Hippocampal formation (tissue), 2 donors: ENCODE data around the gene ALOXE3.
"Not testable (repeated sequence)": the region's sequence is repeated elsewhere in the genome, so short reads cannot be mapped to it uniquely, and the experiment has no call there.

Source experiments
- DNase-seq, 2 donors: peaks; one replicate each; lab custom pipeline; 2025; lab: John Stamatoyannopoulos, UW

ALOXE3 gene

DNA sequence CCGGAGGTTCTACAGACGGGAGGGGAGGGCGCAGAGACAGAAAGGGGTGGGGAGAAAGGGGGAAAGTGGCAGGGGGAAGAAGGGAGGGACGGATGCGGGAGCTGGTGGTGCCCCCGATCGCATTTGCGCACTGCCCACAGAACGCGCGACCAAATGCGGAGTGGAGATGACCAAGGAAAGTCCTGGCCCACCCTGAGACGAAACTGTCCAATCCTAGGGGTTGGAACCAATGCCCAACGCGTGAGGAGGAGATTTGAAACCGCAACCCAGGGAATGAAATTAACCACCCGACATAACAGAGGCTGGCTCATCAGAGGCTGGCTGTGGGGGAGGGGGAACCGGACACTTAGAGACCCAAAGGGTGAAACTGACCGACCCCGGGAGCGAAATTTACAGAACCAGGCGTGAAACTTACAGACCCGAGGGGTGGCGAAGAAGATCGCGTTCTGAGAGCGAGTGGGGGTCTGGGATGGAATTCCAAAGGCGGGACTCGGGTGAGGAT, 4.2 kb upstream of the ALOXE3 start:
- DNase-seq: no peak

DNA sequence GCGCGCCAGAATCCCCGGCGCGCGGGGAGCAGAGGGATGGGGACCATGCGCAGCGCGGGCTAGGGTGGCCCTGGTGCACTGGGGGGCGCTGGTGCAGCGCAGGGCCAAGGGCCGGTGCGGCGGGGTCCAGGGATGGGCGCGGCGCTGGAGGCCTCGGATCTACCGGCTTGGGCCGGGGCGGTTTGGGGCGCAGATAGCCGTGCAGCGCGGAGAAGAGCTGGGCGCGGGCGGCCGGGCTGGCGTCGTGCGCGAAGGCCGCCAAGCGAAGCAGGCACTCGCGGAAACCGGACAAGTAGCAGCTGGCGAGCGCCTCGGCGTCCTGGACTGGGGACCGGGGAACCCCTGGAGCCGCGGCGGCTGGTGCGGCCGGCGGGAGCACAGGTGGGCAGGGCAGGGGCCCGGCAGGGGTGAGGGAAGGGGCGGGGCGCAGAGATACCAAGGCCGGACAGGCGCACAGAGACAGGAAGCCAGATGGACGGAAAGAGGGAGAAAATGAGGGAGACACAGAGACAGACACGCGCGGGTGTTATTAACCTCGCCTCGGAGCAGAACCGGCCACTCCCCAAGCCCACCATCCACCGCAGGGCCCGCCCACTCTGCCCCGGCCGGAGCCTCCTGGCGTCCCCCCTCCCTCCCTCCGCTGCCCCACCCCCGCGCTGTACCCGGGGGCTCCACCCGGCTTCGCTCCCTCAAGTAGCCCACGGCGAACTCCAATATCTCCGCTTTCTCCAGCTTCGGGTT, 3.5 kb upstream of the ALOXE3 start:
- peak; percentile 68 to 74 for DNase-seq

DNA sequence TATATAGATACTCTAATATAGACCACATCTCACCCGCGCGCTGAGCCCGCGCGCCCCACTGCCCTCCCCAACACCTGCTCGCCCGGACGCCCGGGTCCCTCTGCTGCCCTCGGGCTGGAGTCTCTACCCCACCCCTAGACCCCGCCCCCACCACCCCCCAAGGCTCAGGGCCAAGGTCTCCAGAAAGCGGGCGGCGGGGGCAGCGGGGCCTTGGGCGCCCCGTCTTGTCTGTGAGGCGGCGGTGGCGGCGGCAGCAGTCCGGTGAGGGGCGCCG, 3.0 kb upstream of the ALOXE3 start:
- DNase-seq: no peak

DNA sequence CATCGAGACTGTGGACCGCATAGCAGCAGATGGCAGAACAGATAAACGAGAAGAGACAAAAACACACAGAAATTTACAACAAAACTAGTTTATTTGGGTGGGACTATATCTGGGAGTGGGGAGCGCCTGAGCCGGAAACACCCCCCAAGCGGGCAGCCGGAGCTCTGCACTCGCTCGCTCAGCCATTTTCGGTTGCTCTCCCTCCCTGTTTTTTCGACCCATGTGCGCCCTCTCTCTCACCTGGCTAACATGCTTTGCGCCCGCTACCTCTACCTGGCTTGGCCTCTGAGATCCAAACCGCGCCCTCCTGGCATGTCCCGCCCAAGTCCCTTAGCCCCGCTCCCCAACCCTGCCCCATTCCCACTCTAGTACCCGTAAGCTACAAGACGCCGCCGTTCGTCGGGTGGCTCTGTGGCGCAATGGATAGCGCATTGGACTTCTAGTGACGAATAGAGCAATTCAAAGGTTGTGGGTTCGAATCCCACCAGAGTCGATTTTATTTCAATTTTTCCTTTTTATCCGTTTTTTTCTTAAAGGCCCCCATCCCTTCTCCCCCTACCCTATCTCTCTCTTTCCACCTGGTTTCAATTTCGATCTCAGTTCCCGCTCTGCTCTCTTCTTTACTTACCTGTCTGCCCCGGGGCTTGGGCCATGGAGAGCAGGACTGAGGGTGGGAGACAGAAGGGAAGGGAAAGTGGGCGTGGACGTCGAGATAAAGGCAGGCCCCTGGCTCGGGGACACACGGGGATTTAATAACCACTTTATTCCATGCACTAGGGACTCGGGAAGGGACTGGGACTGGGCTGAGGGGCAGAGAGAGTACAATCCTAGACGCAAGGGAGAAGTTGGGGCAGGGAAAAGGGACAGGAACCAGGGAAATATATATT, 2.4 kb upstream of the ALOXE3 start:
- peak in 1 of 2 donors; percentile 33 for DNase-seq

DNA sequence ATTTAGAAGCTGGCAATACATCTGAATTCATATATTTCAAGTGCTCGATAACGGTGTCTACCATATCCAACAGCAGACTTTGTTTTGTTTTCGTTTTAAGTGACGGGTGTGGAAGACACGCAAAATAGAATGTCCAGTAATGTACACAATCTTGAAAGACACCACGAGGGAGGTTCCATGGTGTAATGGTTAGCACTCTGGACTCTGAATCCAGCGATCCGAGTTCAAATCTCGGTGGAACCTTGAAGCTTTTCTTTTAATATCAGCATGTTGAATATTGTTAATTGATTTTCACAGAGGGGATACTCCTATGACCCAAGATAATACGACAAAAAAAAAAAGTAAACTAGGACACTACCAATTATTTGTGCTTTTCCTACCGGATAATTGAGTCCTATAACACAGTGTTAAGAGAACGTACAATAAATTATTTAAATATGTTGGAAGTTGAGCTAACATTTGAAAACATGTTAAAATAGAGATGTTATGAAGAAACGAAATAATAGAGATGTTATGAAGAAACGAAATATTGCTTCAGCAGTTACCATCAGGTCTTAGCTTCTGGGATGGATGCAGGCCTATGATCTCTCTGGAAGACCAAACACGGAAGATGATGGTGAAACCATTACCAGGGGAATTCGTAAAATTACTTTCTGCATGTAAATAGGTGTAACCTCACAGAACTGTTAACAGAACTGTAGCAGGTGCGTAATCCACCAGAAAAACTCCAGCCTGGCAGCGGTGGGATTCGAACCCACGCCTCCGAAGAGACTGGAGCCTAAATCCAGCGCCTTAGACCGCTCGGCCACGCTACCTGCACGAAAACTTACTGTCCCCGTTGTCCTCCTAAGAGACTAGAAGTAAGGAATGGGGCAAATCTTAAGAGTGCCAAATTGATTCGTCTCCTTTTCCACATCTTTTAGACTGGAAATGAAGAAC, 1.5 kb upstream of the ALOXE3 start:
- DNase-seq: peak; percentile 75 to 83

DNA sequence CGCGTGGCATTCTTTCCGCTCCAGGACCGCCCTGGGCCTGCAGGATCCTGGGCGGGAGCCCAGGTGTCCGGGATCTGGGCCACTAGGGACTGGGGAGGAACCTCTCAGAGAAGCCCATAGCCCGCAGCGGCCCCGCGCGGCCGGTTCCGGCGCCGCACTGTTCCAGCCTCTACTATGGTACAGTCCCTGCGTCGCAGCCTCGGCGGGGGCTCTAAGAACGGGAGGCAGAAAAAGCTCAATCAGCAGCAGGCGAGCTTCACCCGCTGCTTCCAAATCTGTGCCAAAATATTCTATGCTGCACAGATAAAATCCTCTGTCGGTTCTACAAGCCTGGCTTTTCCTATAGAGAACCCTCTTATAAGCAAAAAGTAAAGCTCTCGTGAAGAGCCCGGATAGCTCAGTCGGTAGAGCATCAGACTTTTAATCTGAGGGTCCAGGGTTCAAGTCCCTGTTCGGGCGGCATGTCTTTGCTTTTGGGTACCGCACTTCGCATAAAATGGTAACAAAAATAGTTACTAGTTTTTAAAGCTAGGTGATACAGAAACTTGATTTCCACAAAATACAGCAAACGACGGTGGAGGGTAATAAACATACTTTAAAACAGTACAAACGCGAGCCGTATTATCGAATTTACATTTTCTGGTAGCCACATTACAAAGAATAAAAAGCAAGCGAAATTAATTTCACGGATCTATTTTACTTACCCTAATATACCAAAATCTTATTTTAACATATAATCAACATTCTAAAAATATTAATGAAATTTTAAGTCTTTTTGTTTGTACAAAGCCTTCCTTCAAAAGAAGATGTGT, 661 bp upstream of the ALOXE3 start:
- DNase-seq: peak; percentile 74 to 83

DNA sequence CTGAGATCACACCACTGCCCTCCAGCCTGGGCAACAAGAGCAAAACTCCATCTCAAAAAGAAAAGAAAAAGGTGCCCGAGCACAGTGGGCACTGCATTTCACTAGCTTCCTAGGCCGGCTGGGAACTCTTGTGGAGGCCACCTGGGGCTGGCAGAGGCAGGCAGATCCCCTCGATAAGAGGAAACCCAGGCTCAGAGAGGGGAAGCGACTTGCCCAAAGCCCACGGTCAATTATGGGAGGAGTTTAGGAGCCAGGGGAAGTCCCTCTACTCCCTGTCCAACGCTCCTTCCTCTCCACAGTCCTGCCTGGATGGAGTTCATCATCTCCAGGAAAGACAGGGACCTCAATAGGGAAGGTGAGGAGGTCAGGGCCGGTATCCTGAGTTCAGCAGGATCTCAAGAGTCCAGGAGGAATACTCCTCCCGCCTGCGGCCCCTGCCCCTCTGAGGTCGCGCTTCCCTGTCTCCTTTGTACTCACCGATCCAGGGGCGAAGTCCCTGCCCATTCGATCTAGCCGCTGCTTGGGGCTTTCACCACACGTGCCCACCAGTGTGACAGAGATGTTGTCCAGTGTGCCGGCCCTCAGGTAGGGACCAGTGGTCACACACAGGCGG, 841 bp downstream of the ALOXE3 start:
- no peak for DNase-seq

DNA sequence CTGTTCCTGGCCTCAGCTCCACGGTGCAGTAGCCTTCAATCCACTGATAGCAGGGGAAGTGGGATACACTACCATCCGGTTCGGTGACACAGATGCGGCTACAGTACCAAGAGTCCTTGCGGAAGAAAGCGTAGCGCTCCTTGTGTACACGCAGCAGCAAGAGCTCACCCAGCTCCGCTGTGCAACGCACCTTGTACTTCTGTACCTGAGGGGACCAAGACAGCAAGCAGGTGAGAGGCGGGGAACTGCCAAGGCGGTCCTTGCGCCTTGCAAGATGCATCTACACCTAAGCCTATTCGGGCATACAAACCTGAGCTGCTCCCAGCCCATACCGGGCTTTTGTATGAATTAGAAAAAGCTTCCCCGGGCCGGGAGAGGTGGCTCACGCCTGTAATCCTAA, 1.5 kb downstream of the ALOXE3 start:
- no peak for DNase-seq

DNA sequence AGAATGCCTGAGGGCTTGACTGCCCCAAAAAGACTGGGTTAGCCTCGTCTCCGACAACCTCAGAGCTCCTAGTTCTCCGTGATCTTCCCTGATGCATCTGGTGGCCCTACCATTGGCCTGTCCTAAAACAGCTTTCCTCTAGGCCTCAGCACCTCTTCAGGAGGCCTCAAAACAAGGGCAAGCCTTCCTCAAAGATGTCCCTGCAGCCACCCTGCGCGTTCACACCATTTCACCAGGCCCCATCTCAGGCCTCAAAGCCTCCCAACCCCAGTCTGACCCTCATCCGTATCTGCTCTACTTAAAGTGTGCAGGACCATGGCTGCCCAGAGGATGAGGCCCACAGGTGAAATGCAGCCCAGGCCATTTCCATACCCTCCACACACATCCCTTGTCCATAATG, 7.4 kb downstream of the ALOXE3 start:
- DNase-seq: no peak

DNA sequence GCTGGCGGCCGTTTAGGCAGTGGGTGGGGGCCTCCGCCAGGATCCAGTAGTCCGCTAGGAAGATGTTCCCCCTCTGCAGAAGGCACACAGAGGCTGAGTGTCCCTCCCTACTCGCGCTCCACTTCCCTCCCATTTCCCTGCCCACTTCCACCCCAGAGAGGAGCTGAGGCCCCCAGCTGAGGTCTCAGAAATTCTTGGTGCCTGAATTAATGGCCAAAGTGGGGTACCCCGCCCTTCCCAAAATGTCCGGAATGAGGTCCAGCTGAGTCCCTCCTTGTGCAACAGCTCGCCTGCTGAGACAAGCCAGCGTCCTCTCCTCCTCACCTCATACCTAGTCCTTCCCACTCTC, 7.9 kb downstream of the ALOXE3 start:
- DNase-seq: no peak

DNA sequence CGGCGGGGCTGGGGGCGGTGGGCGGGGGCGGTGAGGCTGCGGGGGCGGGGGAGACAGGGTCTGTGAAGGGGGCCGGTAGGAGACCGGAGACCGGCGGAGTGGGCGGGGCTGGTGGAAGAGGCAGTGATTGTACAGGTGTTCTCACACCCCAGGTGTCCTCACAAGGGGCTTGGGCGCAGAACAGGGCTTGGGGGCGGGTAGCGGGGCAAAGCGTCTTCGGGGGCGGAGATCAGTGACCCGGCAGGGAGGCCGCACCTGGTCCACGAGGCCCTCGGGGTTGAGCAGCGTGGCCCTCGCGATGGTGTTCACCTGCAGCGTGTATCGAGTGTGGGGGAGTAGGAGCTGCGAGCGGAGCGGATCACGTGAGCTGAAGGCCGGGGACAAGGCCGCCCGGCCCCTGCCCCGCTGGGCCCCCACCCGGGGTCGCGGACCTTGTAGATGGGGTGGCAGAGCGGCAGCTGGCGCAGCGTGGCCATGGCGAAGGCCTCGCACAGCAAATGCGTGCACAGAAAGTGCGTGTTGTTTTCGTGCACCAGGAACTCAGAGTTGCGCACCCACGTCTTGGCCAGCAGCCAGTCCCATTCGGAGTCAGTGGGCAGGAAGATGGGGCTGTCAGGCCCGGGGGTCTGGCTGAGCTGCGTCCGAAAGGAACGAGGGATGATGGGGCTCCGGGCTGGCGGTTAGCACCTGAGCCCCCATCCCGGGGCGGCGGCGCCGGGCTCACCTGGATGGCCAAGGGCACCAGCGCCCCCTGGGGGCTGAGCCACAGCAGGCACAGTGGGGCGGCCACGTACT, 8.5 kb downstream of the ALOXE3 start:
- DNase-seq: no peak

DNA sequence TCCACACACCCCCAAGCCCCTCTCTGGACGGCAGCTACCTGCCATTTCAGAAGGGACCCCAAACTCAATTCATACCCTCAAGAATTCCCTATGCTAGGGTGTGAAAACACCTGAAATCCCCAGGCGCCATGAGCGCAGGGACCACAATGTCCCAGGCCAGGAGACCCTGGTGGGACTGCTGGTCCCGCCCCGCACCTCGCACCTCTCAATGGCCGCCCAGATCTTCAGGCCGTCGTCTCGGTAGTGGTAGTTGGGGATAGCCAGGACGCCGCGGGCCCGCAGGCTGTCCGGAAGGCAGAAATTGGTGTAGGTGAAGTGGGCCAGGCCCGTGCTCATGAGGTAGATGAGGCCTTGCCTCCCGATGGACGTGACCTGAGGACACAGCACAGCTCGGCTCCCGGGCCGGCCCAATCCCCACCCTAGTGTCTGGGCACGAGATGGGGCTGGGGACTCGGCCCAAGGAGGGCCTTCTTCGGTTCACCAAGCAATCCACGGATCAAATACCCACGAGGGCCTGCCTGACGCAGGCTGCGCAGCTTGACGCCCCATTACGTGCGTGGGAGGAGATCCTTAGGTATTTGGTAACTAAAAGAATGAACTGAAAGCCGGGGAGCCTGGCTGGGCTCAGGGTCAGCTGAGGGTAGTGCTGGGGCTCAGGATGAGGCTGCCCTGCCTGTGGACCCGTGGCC, 9.2 kb downstream of the ALOXE3 start:
- DNase-seq: no peak

DNA sequence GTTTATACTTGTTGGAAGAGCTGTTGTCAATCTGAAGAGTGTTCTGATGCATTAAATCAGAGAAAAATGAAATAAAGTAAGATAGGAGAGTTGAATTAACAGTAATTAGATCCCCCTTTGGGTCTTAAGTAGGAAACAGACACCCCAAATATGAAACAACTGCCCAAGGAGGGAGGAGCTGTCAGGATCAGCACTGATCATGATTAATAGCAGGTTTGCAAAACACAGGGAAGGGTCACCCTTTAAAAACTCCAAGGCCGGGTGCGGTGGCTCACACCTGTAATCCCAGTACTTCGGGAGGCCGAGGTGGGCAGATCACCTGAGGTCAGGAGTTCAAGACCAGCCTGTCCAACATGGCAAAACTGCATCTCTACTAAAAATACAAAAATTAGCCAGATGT, 11.3 kb downstream of the ALOXE3 start:
- DNase-seq: not testable (repeated sequence)

DNA sequence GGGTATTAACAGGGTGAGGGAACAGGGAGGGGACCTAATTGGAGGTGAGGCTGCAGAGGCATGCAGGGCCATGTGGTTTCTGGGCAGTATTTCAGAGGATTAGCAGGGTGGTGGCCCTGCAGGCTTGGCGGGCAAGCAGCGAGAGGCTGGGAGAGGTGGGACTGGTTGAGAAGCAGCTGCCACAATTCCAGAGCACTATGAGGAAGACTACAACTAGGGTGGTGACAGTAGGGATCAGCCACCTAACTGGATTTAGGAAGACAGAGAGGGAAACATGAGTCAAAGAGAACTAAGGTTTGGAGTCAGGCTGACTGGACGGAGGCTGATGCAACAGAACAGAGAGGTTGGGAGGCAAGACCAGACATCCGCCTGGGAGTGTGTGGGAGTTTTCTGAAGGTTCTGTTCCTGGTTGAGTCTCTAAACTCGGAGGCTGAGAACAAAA, 12.3 kb downstream of the ALOXE3 start:
- no peak for DNase-seq

DNA sequence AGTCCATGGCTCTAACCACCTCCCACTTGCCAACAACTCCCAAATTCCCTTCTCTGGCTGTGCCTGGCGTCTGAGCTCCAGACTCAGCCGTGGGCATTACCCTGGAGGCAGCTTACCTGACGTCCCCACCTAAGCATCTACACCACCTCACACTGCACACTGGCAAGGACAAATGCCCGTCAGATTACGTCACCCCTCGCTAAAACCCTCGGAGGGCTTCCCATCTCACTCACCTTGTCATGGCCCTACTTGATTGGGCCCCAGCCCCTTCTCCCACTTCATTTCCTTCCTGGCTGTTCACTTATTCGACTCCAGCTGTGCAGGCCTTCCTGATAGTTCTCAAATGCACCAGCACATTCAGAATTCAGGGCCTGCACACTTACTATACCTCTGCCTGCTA, 13.4 kb downstream of the ALOXE3 start:
- no peak for DNase-seq

DNA sequence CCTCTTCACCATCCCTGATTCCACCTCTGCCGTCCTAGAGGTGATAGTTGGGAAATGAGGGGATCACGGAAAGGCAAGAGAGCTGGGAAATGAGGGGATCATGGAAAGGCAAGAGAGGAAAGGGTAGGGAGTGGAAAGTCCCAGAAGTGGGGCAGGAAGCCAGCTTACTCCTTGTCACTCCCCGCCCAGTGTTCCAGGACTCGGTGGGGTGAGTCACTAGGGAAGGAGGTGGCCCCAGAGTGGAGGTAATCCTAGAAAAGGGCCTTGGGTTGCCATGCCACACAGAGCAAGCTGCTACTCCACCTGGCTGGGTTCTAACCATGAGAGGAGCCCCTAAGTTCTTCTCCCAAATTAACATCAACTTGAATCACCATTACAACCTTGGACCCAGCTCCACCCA, 14.8 kb downstream of the ALOXE3 start:
- DNase-seq: no peak

DNA sequence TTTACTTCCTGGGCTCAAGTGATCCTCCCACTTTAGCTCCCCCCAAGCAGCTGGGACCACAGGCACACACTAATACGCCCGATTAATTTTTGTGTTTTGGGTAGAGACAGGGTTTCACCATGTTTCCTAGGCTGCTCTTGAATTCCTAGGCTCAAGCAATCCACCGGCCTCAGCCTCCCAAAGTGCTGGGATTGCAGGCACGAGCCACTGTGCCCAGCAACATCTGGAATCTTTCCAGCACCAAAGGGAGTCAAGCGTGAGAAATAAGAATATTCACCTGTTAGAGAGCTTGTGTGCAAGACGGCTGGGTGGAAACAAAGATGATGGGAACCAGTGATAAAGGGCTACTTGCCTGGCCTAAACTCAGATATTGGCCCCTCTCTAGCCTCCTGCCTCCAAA, 16.6 kb downstream of the ALOXE3 start:
- DNase-seq: no peak

DNA sequence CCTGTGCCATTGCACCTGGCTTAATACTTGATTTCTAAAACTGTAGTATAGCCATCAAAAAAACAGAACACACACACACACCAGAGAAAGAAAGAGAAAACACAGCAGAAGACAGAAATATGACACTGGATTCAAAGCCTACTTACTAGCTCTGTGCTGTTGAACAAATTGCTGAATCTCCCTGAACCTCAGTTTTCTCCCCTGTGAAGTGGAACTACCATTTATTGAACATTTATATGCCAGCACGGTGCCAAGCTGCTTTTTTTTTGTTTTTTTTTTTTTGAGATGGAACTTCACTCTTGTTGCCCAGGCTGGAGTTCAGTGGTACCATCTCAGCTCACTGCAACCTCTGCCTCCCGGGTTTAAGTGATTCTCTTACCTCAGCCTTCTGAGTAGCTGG, 17.6 kb downstream of the ALOXE3 start:
- no peak for DNase-seq

DNA sequence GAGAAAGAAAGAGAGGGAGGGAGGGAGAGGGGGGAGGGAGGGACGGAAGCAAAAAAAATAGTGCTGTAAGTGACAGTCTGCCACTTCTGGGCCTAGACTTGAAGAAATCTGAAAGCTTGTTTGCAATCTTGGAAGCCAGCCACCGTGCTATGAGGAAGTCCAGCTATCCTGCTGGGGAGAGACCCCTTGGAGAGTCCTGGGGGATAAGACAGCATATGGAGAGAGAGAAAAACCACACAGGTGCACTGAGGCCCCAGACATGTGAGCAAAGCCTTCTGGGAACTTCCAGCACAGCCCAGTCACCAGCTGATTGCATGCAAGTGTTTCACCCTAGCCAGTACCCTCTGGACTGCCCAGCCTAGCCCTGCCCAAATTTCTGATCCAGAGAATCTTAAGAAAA, 18.2 kb downstream of the ALOXE3 start:
- no peak for DNase-seq

DNA sequence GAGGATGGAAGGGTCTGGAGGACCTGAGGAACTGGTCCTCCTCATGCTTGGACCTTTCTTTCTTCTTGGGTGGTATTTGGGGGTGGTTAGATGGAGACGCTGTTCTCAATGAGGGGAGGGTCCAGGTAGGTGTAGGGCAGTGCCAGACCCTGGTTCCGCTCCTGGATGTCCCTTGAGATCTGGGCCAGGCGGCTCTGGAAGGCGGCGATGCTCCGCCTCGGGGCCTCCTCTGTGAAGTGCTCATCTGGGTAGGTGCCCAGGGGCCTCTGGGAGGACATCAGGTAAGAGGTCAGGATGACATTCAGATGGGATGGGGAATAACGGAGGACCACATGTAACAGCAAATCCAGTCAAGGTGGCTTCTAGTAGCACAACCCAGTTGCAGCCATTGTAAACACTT, 21.8 kb downstream of the ALOXE3 start:
- no peak for DNase-seq
